ENCODE data around the gene MARK1.

DNA sequence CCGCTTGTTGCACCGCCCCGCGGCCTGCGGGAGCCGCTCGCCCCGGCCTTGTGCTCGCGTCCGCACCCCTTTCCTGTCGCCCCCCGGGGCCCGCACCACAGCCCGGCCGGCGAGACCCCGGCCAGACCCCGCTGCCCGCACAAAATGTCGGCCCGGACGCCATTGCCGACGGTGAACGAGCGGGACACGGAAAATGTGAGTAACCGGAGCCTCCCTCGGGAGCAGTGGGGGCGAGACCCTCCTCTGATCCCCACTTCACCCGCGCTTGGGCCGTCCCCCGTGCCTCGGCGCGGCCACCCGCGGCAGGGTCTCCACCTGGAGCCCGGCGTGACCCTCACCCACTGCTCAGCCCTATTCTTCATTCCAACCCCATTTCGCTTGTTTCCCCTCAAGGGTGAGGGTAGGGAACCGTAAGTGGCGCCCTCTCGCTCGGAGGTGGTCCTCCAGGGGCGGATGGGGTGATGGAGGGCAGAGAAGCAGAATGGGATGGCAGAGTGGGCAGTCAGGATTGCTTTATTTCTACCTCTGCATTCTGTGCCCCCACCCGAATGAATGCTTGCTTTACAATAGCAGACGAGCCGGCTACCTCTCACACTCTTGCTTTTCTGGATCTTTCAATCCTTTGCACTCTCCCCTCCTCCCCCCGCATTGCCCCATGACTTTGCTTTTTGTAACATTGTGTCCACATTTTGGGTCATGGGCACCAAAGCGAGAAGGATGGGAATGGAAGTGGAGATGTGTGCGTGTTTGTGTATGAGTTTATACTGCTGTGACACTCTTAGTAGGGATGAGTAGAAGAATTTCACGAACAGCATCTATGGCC, 954 bp downstream of the MARK1 start:
- TF ChIP-seq, protein P1, sequence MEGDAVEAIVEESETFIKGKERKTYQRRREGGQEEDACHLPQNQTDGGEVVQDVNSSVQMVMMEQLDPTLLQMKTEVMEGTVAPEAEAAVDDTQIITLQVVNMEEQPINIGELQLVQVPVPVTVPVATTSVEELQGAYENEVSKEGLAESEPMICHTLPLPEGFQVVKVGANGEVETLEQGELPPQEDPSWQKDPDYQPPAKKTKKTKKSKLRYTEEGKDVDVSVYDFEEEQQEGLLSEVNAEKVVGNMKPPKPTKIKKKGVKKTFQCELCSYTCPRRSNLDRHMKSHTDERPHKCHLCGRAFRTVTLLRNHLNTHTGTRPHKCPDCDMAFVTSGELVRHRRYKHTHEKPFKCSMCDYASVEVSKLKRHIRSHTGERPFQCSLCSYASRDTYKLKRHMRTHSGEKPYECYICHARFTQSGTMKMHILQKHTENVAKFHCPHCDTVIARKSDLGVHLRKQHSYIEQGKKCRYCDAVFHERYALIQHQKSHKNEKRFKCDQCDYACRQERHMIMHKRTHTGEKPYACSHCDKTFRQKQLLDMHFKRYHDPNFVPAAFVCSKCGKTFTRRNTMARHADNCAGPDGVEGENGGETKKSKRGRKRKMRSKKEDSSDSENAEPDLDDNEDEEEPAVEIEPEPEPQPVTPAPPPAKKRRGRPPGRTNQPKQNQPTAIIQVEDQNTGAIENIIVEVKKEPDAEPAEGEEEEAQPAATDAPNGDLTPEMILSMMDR (IDR thresholded peaks at IDR 0.05), result peak in 1 of 4 experiments; percentile 4
- TF ChIP-seq POLR2A (IDR thresholded peaks at IDR 0.05) (no peak), POLR2AphosphoS5 (IDR thresholded peaks at IDR 0.05) (no peak)
